CD14-positive monocyte (primary cell): ENCODE data around the gene SLC2A4RG. TPM values are rescaled to one million over a fixed set of nuclear protein-coding genes. Genes with fewer than 3 reads are reported as not detected.

ENCODE experiments used
- DNase-seq, 3 donors: peaks; one replicate each; pipeline ENCODE4 v3.0.0-alpha.2; 2011 to 2022
- H2AFZ ChIP-seq: 2 replicates; pipeline ENCODE4 v1.6.0; 2012; ENCODE audit warnings: mild to moderate bottlenecking, low read depth, low read length, inconsistent platforms; ENCODE audit not compliant: insufficient read depth, poor library complexity, severe bottlenecking
- H3K27ac ChIP-seq, 2 donors: 1 replicate in 1 of 2; 2 replicates in 1 of 2; pipeline ENCODE4 v1.5.1; 2012 to 2013; ENCODE audit warnings: low read length in 2 of 2, control low read depth in 1 of 2, inconsistent platforms in 1 of 2, low read depth in 1 of 2, mild to moderate bottlenecking in 1 of 2
- H3K27me3 ChIP-seq, 2 donors: one replicate each; pipeline versions ENCODE4 v1.6.0 to v1.6.1; 2011 to 2013; ENCODE audit warnings: low read length in 2 of 2; ENCODE audit not compliant: control insufficient read depth in 2 of 2, insufficient read depth in 2 of 2
- H3K36me3 ChIP-seq, 2 donors: replicated peaks in 1 of 2; 1 replicate in 1 of 2; 2 replicates in 1 of 2; pipeline versions ENCODE4 v1.5.1 to v1.6.1; 2012 to 2013; ENCODE audit warnings: low read length in 2 of 2, control low read depth in 1 of 2, inconsistent platforms in 1 of 2, mild to moderate bottlenecking in 1 of 2; ENCODE audit not compliant: insufficient read depth in 2 of 2, control insufficient read depth in 1 of 2
- H3K4me1 ChIP-seq, 2 donors: 1 replicate in 1 of 2; 2 replicates in 1 of 2; pipeline versions ENCODE4 v1.5.1 to v1.6.1; 2012 to 2013; ENCODE audit warnings: low read length in 2 of 2, control low read depth in 1 of 2, inconsistent platforms in 1 of 2, mild to moderate bottlenecking in 1 of 2, moderate library complexity in 1 of 2; ENCODE audit not compliant: insufficient read depth in 2 of 2, control insufficient read depth in 1 of 2
- H3K4me2 ChIP-seq: replicated peaks from 2 replicates; pipeline ENCODE3; 2012; ENCODE audit warnings: low read length, moderate library complexity, mild to moderate bottlenecking; ENCODE audit not compliant: poor library complexity, severe bottlenecking; ENCODE audit errors: extremely low read depth
- H3K4me3 ChIP-seq, 3 experiments: fragments of 200-600 bp in 1 of 3; sonication (generic) in 1 of 3; replicated peaks in 1 of 3; 1 replicate in 2 of 3; 2 replicates in 1 of 3; pipeline ENCODE4 v1.5.1; 2011 to 2013; ENCODE audit warnings: low read length in 3 of 3, mild to moderate bottlenecking in 3 of 3, control low read depth in 2 of 3, low read depth in 2 of 3, inconsistent platforms in 1 of 3, moderate library complexity in 1 of 3
- H3K79me2 ChIP-seq: 2 replicates; pipeline ENCODE4 v1.6.0; 2012; ENCODE audit warnings: mild to moderate bottlenecking, control low read depth, inconsistent platforms, low read length, moderate library complexity; ENCODE audit not compliant: insufficient read depth
- H3K9ac ChIP-seq: 2 replicates; pipeline ENCODE4 v1.6.0; 2017; ENCODE audit warnings: low read length, mild to moderate bottlenecking; ENCODE audit not compliant: insufficient read depth, poor library complexity, severe bottlenecking
- H3K9me3 ChIP-seq, 2 donors: replicated peaks in 1 of 2; 1 replicate in 1 of 2; 2 replicates in 1 of 2; pipeline versions ENCODE4 v1.5.1 to v1.6.1; 2012 to 2013; ENCODE audit warnings: low read length in 2 of 2, control low read depth in 1 of 2; ENCODE audit not compliant: control insufficient read depth in 1 of 2, insufficient read depth in 1 of 2
- H4K20me1 ChIP-seq: 2 replicates; pipeline ENCODE4 v1.6.0; 2012; ENCODE audit warnings: mild to moderate bottlenecking, low read length, control low read depth, moderate library complexity; ENCODE audit not compliant: insufficient read depth
- H3K27ac Mint-ChIP-seq, 7 donors: one replicate each; pipeline ENCODE4 v1.8.0; 2020; ENCODE audit warnings: mild to moderate bottlenecking in 7 of 7, mixed read lengths in 7 of 7, moderate library complexity in 6 of 7, inconsistent platforms in 2 of 7
- H3K27me3 Mint-ChIP-seq, 3 donors: one replicate each; pipeline ENCODE4 v1.8.0; 2021 to 2022; ENCODE audit warnings: low read depth in 3 of 3, mild to moderate bottlenecking in 3 of 3, mixed read lengths in 3 of 3, moderate library complexity in 3 of 3, inconsistent platforms in 1 of 3
- H3K36me3 Mint-ChIP-seq, 2 donors: one replicate each; pipeline ENCODE4 v1.8.0; 2020; ENCODE audit warnings: mixed read lengths in 2 of 2, inconsistent platforms in 1 of 2, mild to moderate bottlenecking in 1 of 2
- H3K4me1 Mint-ChIP-seq: one replicate; pipeline ENCODE4 v1.8.0; 2020; ENCODE audit warnings: mild to moderate bottlenecking, mixed read lengths
- H3K4me3 Mint-ChIP-seq, 2 donors: one replicate each; pipeline ENCODE4 v1.8.0; 2020; ENCODE audit warnings: mild to moderate bottlenecking in 2 of 2, mixed read lengths in 2 of 2, moderate library complexity in 1 of 2
- H3K9me3 Mint-ChIP-seq, 7 donors: one replicate each; pipeline ENCODE4 v1.8.0; 2020 to 2022; ENCODE audit warnings: mixed read lengths in 7 of 7, mild to moderate bottlenecking in 6 of 7, moderate library complexity in 6 of 7, inconsistent platforms in 2 of 7
- CTCF ChIP-seq: fragments of 200-600 bp; IDR thresholded peaks from one replicate; pipeline ENCODE4 v1.8.0; 2022; ENCODE audit warnings: antibody characterized with exemption, mild to moderate bottlenecking
- WGBS: methylation state at CpG from one replicate; pipeline ENCODE4 v1.1.5; 2013; ENCODE audit warnings: missing lambda C conversion rate; ENCODE audit not compliant: insufficient coverage; 5-methylcytosine and 5-hydroxymethylcytosine counted together
- intact Hi-C, 2 donors: fragments of 100-400 bp; cut with micrococcal nuclease; formaldehyde crosslinking; loops; one replicate each; pipeline versions ENCODE4 v1.15.0 to v1.15.1; 2023
- polyA plus RNA-seq, 3 donors: library from polyadenylated mRNA; depleted of rRNA in 1 of 3; unstranded in 2 of 3; stranded (reverse) in 1 of 3; fragments of 300-500 nt in 2 of 3; fragments of >200 nt in 1 of 3; fragmentation: Illumina TruSeq in 2 of 3; gene quantifications; 1 replicate in 2 of 3; 2 replicates in 1 of 3; pipeline ENCODE4 v1.2.3, GENCODE V29; 2012 to 2021

Gene SLC2A4RG
- polyA plus RNA-seq, 3 donors, result 0.46 to 21.0 (median 1.5) TPM

GRCh38 chr20:63734111-63734945, 5.2 kb upstream of the SLC2A4RG start:
- DNase-seq, result no peak
- Histone ChIP-seq H3K79me2 (peaks cover 19% of the 10 kb centered on the region), H3K9me3 (no peaks in the 10 kb centered on the region), H3K27ac (no peak overlapping the region), H3K9ac (no peak overlapping the region), H3K36me3 (peaks cover 33 to 64% of the 10 kb centered on the region in 2 donors), H2AFZ (no peak overlapping the region), H3K4me2 (no peak overlapping the region), H3K27me3 (peaks cover 8 to 26% of the 10 kb centered on the region in 2 donors), H3K4me1 (peaks cover 23 to 40% of the 10 kb centered on the region in 2 donors), H3K4me3 (no peak overlapping the region), H4K20me1 (peaks cover 90% of the 10 kb centered on the region)
- WGBS, result 97% methylated on average over 25 of the region's 25 CpGs
- H3K36me3 Mint-ChIP-seq, result peaks cover 11 to 39% of the 10 kb centered on the region in 2 donors
- H3K27ac Mint-ChIP-seq, result peak overlapping the region in 1 of 7 donors; percentile 71
- H3K4me3 Mint-ChIP-seq, result no peak overlapping the region
- peaks cover 0 to 4% (median 0%) of the 10 kb centered on the region in 7 donors for H3K9me3 Mint-ChIP-seq
- H3K4me1 Mint-ChIP-seq, result peaks cover 21% of the 10 kb centered on the region
- TF ChIP-seq CTCF, result no peak
- peaks cover 17 to 37% (median 25%) of the 10 kb centered on the region in 3 donors for H3K27me3 Mint-ChIP-seq
- intact Hi-C loops, result no loop called here

- Histone ChIP-seq H3K27me3 (peaks cover 8 to 26% of the 10 kb centered on the region in 2 donors), H3K36me3 (peaks cover 31 to 56% of the 10 kb centered on the region in 2 donors), H3K9ac (no peak overlapping the region), H3K79me2 (peaks cover 10% of the 10 kb centered on the region), H3K4me2 (no peak overlapping the region), H3K27ac (no peak overlapping the region), H3K9me3 (no peaks in the 10 kb centered on the region), H3K4me3 (no peak overlapping the region), H4K20me1 (peaks cover 82% of the 10 kb centered on the region), H3K4me1 (peaks cover 23 to 39% of the 10 kb centered on the region in 2 donors), H2AFZ (no peak overlapping the region)
- 81% methylated on average over 47 of the region's 48 CpGs for whole genome bisulfite sequencing
- intact Hi-C loops, result loop anchor here (5.0 kb wide), 2 partner anchors 93 to 163 kb away; partner anchors contain the start of gene HELZ2 (in 1 of the 2)
- peaks cover 18% of the 10 kb centered on the region for H3K4me1 Mint-ChIP-seq
- DNase-seq, result no peak
- peaks cover 2 to 32% of the 10 kb centered on the region in 2 donors for H3K36me3 Mint-ChIP-seq
- no peak overlapping the region for H3K27ac Mint-ChIP-seq
- TF ChIP-seq CTCF, result no peak
- peaks cover 17 to 37% (median 25%) of the 10 kb centered on the region in 3 donors for H3K27me3 Mint-ChIP-seq
- H3K4me3 Mint-ChIP-seq, result no peak overlapping the region
- peaks cover 0 to 4% (median 0%) of the 10 kb centered on the region in 7 donors for H3K9me3 Mint-ChIP-seq
These were observed 4.4 kb upstream of the SLC2A4RG start for GRCh38 chr20:63734946-63735858.
